Naive thymus-derived CD4-positive, alpha-beta T cell (primary cell): ENCODE results near the gene AATK. TPM values are rescaled to one million over a fixed set of nuclear protein-coding genes. Genes with fewer than 3 reads are reported as not detected.

Experiments
- ATAC-seq: fragments of 150-1000 bp; cut with Tn5 transposase; 2 replicates; pipeline ENCODE4 v1.10.0; 2021; ENCODE audit warnings: mild to moderate bottlenecking, moderate library complexity
- CTCF ChIA-PET: fragments of 350-600 bp; sonication (Branson Sonifier 250); formaldehyde crosslinking; loops from one replicate; lab custom pipeline; 2021; ENCODE audit warnings: antibody characterized with exemption; lab: Charles Lee
- POLR2A ChIA-PET: fragments of 350-600 bp; sonication (Branson Sonifier 250); formaldehyde crosslinking; loops from one replicate; lab custom pipeline; 2021; ENCODE audit warnings: antibody characterized with exemption, inconsistent platforms; lab: Charles Lee
- DNase-seq, 9 donors: peaks; one replicate each; pipeline versions ENCODE4 v3.0.0 to v3.0.0-alpha.2; 2020 to 2022; ENCODE audit warnings: mixed read lengths in 1 of 9
- H3K27ac ChIP-seq: one replicate; pipeline ENCODE4 v1.7.0; 2013; ENCODE audit warnings: mild to moderate bottlenecking, low read depth, low read length, moderate library complexity
- H3K27me3 ChIP-seq, 2 donors: one replicate each; pipeline ENCODE4 v1.7.0; 2013; ENCODE audit warnings: low read length in 2 of 2, mild to moderate bottlenecking in 2 of 2, moderate library complexity in 2 of 2; ENCODE audit not compliant: control insufficient read depth in 2 of 2, insufficient read depth in 2 of 2
- H3K36me3 ChIP-seq, 3 experiments: 1 replicate in 2 of 3; 2 replicates in 1 of 3; pipeline ENCODE4 v1.7.0; 2013; ENCODE audit warnings: low read length in 3 of 3, mild to moderate bottlenecking in 3 of 3, moderate library complexity in 1 of 3; ENCODE audit not compliant: insufficient read depth in 3 of 3, control insufficient read depth in 2 of 3
- H3K4me1 ChIP-seq, 2 donors: one replicate each; pipeline ENCODE4 v1.7.0; 2013; ENCODE audit warnings: low read length in 2 of 2, mild to moderate bottlenecking in 2 of 2, moderate library complexity in 1 of 2; ENCODE audit not compliant: control insufficient read depth in 2 of 2, insufficient read depth in 2 of 2
- H3K4me3 ChIP-seq: 2 replicates; pipeline ENCODE4 v1.7.0; 2013; ENCODE audit warnings: mild to moderate bottlenecking, low read length
- H3K9me3 ChIP-seq, 3 experiments: 1 replicate in 2 of 3; 2 replicates in 1 of 3; pipeline ENCODE4 v1.7.0; 2013; ENCODE audit warnings: low read length in 3 of 3; ENCODE audit not compliant: control insufficient read depth in 2 of 3
- H3K27ac Mint-ChIP-seq, 9 donors: one replicate each; pipeline ENCODE4 v1.8.0; 2020 to 2022; ENCODE audit warnings: mixed read lengths in 9 of 9, mild to moderate bottlenecking in 8 of 9, moderate library complexity in 5 of 9, inconsistent platforms in 2 of 9
- H3K27me3 Mint-ChIP-seq, 5 donors: one replicate each; pipeline ENCODE4 v1.8.0; 2021 to 2022; ENCODE audit warnings: mixed read lengths in 5 of 5, mild to moderate bottlenecking in 1 of 5
- H3K36me3 Mint-ChIP-seq, 5 donors: one replicate each; pipeline ENCODE4 v1.8.0; 2020 to 2022; ENCODE audit warnings: mixed read lengths in 5 of 5, mild to moderate bottlenecking in 3 of 5, inconsistent platforms in 1 of 5
- H3K4me1 Mint-ChIP-seq, 7 donors: one replicate each; pipeline ENCODE4 v1.8.0; 2020 to 2022; ENCODE audit warnings: mixed read lengths in 7 of 7, mild to moderate bottlenecking in 3 of 7, inconsistent platforms in 1 of 7
- H3K4me3 Mint-ChIP-seq, 10 donors: one replicate each; pipeline ENCODE4 v1.8.0; 2020 to 2022; ENCODE audit warnings: mild to moderate bottlenecking in 10 of 10, mixed read lengths in 10 of 10, moderate library complexity in 6 of 10, inconsistent platforms in 2 of 10
- H3K9me3 Mint-ChIP-seq, 11 donors: one replicate each; pipeline ENCODE4 v1.8.0; 2020 to 2022; ENCODE audit warnings: mixed read lengths in 11 of 11, mild to moderate bottlenecking in 4 of 11, inconsistent platforms in 1 of 11, moderate library complexity in 1 of 11
- intact Hi-C, 2 donors: fragments of 100-400 bp; cut with micrococcal nuclease; formaldehyde crosslinking; loops; one replicate each; pipeline ENCODE4 v1.15.1; 2023
- polyA plus RNA-seq, 2 donors: library from polyadenylated mRNA; unstranded; fragments of 300-500 nt; fragmentation: Illumina TruSeq; gene quantifications; one replicate each; pipeline ENCODE4 v1.2.3, GENCODE V29; 2021
- total RNA-seq, 6 experiments: library from RNA in 5 of 6; stranded (reverse) in 5 of 6; gene quantifications; 1 replicate in 5 of 6; 2 replicates in 1 of 6; pipeline ENCODE4 v1.2.3 and lab custom pipeline; 2021 to 2026

Gene AATK, protein sequence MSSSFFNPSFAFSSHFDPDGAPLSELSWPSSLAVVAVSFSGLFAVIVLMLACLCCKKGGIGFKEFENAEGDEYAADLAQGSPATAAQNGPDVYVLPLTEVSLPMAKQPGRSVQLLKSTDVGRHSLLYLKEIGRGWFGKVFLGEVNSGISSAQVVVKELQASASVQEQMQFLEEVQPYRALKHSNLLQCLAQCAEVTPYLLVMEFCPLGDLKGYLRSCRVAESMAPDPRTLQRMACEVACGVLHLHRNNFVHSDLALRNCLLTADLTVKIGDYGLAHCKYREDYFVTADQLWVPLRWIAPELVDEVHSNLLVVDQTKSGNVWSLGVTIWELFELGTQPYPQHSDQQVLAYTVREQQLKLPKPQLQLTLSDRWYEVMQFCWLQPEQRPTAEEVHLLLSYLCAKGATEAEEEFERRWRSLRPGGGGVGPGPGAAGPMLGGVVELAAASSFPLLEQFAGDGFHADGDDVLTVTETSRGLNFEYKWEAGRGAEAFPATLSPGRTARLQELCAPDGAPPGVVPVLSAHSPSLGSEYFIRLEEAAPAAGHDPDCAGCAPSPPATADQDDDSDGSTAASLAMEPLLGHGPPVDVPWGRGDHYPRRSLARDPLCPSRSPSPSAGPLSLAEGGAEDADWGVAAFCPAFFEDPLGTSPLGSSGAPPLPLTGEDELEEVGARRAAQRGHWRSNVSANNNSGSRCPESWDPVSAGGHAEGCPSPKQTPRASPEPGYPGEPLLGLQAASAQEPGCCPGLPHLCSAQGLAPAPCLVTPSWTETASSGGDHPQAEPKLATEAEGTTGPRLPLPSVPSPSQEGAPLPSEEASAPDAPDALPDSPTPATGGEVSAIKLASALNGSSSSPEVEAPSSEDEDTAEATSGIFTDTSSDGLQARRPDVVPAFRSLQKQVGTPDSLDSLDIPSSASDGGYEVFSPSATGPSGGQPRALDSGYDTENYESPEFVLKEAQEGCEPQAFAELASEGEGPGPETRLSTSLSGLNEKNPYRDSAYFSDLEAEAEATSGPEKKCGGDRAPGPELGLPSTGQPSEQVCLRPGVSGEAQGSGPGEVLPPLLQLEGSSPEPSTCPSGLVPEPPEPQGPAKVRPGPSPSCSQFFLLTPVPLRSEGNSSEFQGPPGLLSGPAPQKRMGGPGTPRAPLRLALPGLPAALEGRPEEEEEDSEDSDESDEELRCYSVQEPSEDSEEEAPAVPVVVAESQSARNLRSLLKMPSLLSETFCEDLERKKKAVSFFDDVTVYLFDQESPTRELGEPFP (N-terminal part only)
- total RNA-seq (10 to 100 TPM in 1 of 5 experiments, 1 to 10 TPM in 2, under 1 TPM in 2; 0.46 to 10.4 (median 1.4) TPM), polyA plus RNA-seq (not detected), total RNA-seq (lab: John Stamatoyannopoulos, UW) (0.94 reads per million)

- H3K4me1 Mint-ChIP-seq: peaks cover 0 to 3% (median 0%) of the 10 kb centered on the region in 7 donors
- H3K9me3 Mint-ChIP-seq: peaks cover 0 to 1% (median 0%) of the 10 kb centered on the region in 11 donors
- DNase-seq (no peak), ATAC-seq (no peak)
- peaks cover 0 to 19% (median 15%) of the 10 kb centered on the region in 5 donors for H3K27me3 Mint-ChIP-seq
- H3K36me3 Mint-ChIP-seq: no peaks in the 10 kb centered on the region
- H3K4me1 ChIP-seq: no peaks in the 10 kb centered on the region
- H3K27me3 ChIP-seq: no peaks in the 10 kb centered on the region
- H3K9me3 ChIP-seq: no peaks in the 10 kb centered on the region
- H3K4me3 Mint-ChIP-seq: peak within 1 kb of the TSS in 5 of 10 donors; percentile 23 to 76 (median 29)
- POLR2A ChIA-PET: no interaction called here
- H3K27ac ChIP-seq: no peak within 1 kb of the TSS
- H3K4me3 ChIP-seq: no peak within 1 kb of the TSS
- intact Hi-C loops: no loop called here
- no peak within 1 kb of the TSS for H3K27ac Mint-ChIP-seq
- CTCF ChIA-PET: no interaction called here
- no peaks in the 10 kb centered on the region for H3K36me3 ChIP-seq
These were observed at the start of gene AATK for GRCh38 chr17:81166033-81166492. Gene AATK (minus strand): TSS chr17:81166221. CDS start chr17:81165992, 229 bp downstream.

DNA sequence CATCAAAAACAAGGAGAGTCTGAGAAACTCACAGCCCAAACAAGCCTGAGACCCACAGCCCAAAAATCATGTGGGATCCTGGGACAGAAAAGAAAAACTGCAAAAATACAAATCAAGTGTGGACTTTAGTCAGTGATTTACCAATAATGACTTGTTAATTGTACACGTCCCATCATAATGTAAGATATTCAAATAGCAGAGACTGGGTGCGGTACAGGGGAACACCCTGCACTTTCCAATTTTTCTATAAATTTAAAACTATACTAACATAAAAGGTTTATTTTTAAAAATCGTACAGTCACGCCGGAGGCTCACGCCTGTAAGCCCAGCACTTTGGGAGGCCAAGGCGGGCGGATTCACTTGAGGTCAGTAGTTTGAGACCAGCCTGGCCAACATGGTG lies 48.0 kb upstream of the AATK start:
- ATAC-seq (no peak), DNase-seq (no peak)
- ChIA-PET CTCF (no interaction called here), POLR2A (no interaction called here)
- Mint-ChIP-seq H3K9me3 (no peaks in the 10 kb centered on the region), H3K4me1 (peaks cover 0 to 4% (median 0%) of the 10 kb centered on the region in 7 donors), H3K27ac (no peak overlapping the region), H3K27me3 (no peaks in the 10 kb centered on the region), H3K4me3 (no peak overlapping the region), H3K36me3 (peaks cover 0 to 9% (median 4%) of the 10 kb centered on the region in 5 donors)
- H3K36me3 ChIP-seq: peaks cover 0 to 6% (median 0%) of the 10 kb centered on the region in 3 experiments
- H3K27ac ChIP-seq: no peak overlapping the region
- no peaks in the 10 kb centered on the region for H3K9me3 ChIP-seq
- intact Hi-C loops: no loop called here
- H3K27me3 ChIP-seq: no peaks in the 10 kb centered on the region
- H3K4me3 ChIP-seq: no peak overlapping the region
- H3K4me1 ChIP-seq: no peaks in the 10 kb centered on the region

GRCh38 chr17:81212365-81212764 lies 46.3 kb upstream of the AATK start:
- ChIA-PET CTCF (no interaction called here), POLR2A (interaction anchor here (0.7 kb wide), 1 partner anchor 62 kb away, joined by 3 read pairs; no protein-coding TSS in a partner anchor)

GRCh38 chr17:81210868-81211267 lies 44.8 kb upstream of the AATK start:
- peak overlapping the region in 1 of 9 donors; percentile 59 for H3K27ac Mint-ChIP-seq
- no peak overlapping the region for H3K27ac ChIP-seq
- no peaks in the 10 kb centered on the region for H3K4me1 ChIP-seq
- ChIA-PET CTCF (interaction anchor here (0.6 kb wide), 1 partner anchor 39 kb away, joined by 3 read pairs; no protein-coding TSS in a partner anchor), POLR2A (no interaction called here)
- ATAC-seq: no peak
- no peak overlapping the region for H3K4me3 ChIP-seq
- H3K4me3 Mint-ChIP-seq: no peak overlapping the region
- no peaks in the 10 kb centered on the region for H3K9me3 ChIP-seq
- no peaks in the 10 kb centered on the region for H3K36me3 Mint-ChIP-seq
- peaks cover 0 to 4% (median 0%) of the 10 kb centered on the region in 7 donors for H3K4me1 Mint-ChIP-seq
- H3K36me3 ChIP-seq: peaks cover 0 to 9% (median 0%) of the 10 kb centered on the region in 3 experiments
- intact Hi-C loops: no loop called here
- no peaks in the 10 kb centered on the region for H3K9me3 Mint-ChIP-seq
- H3K27me3 ChIP-seq: no peaks in the 10 kb centered on the region
- H3K27me3 Mint-ChIP-seq: no peaks in the 10 kb centered on the region
- no peak for DNase-seq

More at GRCh38 chr17:81212365-81212764, 46.3 kb upstream of the AATK start:
- peaks cover 0 to 7% (median 4%) of the 10 kb centered on the region in 5 donors for H3K36me3 Mint-ChIP-seq
- Histone ChIP-seq H3K4me1 (no peaks in the 10 kb centered on the region), H3K36me3 (no peaks in the 10 kb centered on the region), H3K27me3 (no peaks in the 10 kb centered on the region), H3K9me3 (no peaks in the 10 kb centered on the region), H3K27ac (no peak overlapping the region), H3K4me3 (no peak overlapping the region)
- H3K9me3 Mint-ChIP-seq: no peaks in the 10 kb centered on the region
- H3K27ac Mint-ChIP-seq: no peak overlapping the region
- H3K4me1 Mint-ChIP-seq: peaks cover 0 to 4% (median 0%) of the 10 kb centered on the region in 7 donors
- ATAC-seq: no peak
- no peak overlapping the region for H3K4me3 Mint-ChIP-seq
- intact Hi-C loops: no loop called here
- DNase-seq: no peak
- H3K27me3 Mint-ChIP-seq: no peaks in the 10 kb centered on the region

GRCh38 chr17:81210466-81210865 lies 44.4 kb upstream of the AATK start:
- ChIA-PET POLR2A (no interaction called here), CTCF (interaction anchor here (0.6 kb wide), 1 partner anchor 40 kb away, joined by 3 read pairs; no protein-coding TSS in a partner anchor)
- intact Hi-C loops: no loop called here
- Mint-ChIP-seq H3K36me3 (no peaks in the 10 kb centered on the region), H3K27me3 (no peaks in the 10 kb centered on the region), H3K27ac (no peak overlapping the region), H3K4me1 (peaks cover 0 to 4% (median 0%) of the 10 kb centered on the region in 7 donors), H3K4me3 (no peak overlapping the region), H3K9me3 (no peaks in the 10 kb centered on the region)
- DNase-seq (no peak), ATAC-seq (no peak)
- Histone ChIP-seq H3K27me3 (no peaks in the 10 kb centered on the region), H3K4me3 (no peak overlapping the region), H3K36me3 (peaks cover 0 to 9% (median 0%) of the 10 kb centered on the region in 3 experiments), H3K4me1 (no peaks in the 10 kb centered on the region), H3K27ac (no peak overlapping the region), H3K9me3 (no peaks in the 10 kb centered on the region)

GRCh38 chr17:81209141-81209540 lies 43.1 kb upstream of the AATK start:
- Mint-ChIP-seq H3K27me3 (no peaks in the 10 kb centered on the region), H3K9me3 (no peaks in the 10 kb centered on the region), H3K36me3 (no peaks in the 10 kb centered on the region), H3K4me3 (no peak overlapping the region), H3K4me1 (peaks cover 0 to 4% (median 0%) of the 10 kb centered on the region in 7 donors), H3K27ac (no peak overlapping the region)
- no peaks in the 10 kb centered on the region for H3K27me3 ChIP-seq
- no peaks in the 10 kb centered on the region for H3K4me1 ChIP-seq
- no peaks in the 10 kb centered on the region for H3K9me3 ChIP-seq
- CTCF ChIA-PET: no interaction called here
- peaks cover 0 to 9% (median 0%) of the 10 kb centered on the region in 3 experiments for H3K36me3 ChIP-seq
- intact Hi-C loops: no loop called here
- POLR2A ChIA-PET: no interaction called here
- DNase-seq (no peak), ATAC-seq (no peak)
- no peak overlapping the region for H3K27ac ChIP-seq
- H3K4me3 ChIP-seq: no peak overlapping the region
